Stimulated activated CD4-positive, alpha-beta T cell treated with anti-CD3 and anti-CD28 coated beads, Interleukin-2, amount 100 ng/mL, for 48 hours (primary cell): ENCODE measurements around the gene RAB17.

Experiments
- DNase-seq, 2 donors: peaks; one replicate each; pipeline ENCODE4 v3.0.0-alpha.2; 2020

The RAB17 gene

GRCh38 chr2:237534380-237534779, 56.2 kb downstream of the RAB17 start:
- no peak for DNase-seq

- DNase-seq: no peak
These were observed 56.8 kb downstream of the RAB17 start for GRCh38 chr2:237533668-237534161.

GRCh38 chr2:237532160-237532559, 58.4 kb downstream of the RAB17 start:
- DNase-seq: no peak

- no peak for DNase-seq
These were observed 59.8 kb downstream of the RAB17 start for GRCh38 chr2:237530472-237531433.

- DNase-seq: no peak
These were observed 60.8 kb downstream of the RAB17 start for GRCh38 chr2:237529452-237530402.

GRCh38 chr2:237527766-237528165, 62.8 kb downstream of the RAB17 start:
- no peak for DNase-seq

GRCh38 chr2:237527233-237527632, 63.3 kb downstream of the RAB17 start:
- no peak for DNase-seq

- no peak for DNase-seq
These were observed 64.9 kb downstream of the RAB17 start for GRCh38 chr2:237525559-237526157.

GRCh38 chr2:237524631-237525030, 65.9 kb downstream of the RAB17 start:
- DNase-seq: no peak
